Subcutaneous adipose tissue (tissue), 4 donors: ENCODE data around the gene PKN1. TPM values are rescaled to one million over a fixed set of nuclear protein-coding genes. Genes with fewer than 3 reads are reported as not detected.

ENCODE experiments used
- CTCF ChIP-seq: fragments of 450-650 bp; IDR thresholded peaks from one replicate; pipeline ENCODE4 v1.5.1; 2016; ENCODE audit warnings: low read depth, mild to moderate bottlenecking, control low read depth, antibody characterized with exemption, moderate library complexity
- total RNA-seq, 4 donors: library from RNA; depleted of rRNA; stranded (reverse); fragments of >200 nt; gene quantifications; one replicate each; pipeline ENCODE4 v1.1.0, GENCODE V29; 2016

The PKN1 gene
- total RNA-seq = 100 to 1,000 TPM in 1 of 4 donors, 10 to 100 TPM in 3; 47.8 to 136 (median 75.8) TPM

- no peak for TF ChIP-seq CTCF
Observed at GRCh38 chr19:14432791-14433553, at the start of gene PKN1. Gene PKN1 (plus strand): TSS chr19:14433306. CDS start chr19:14433522, 216 bp downstream.

GRCh38 chr19:14383661-14384555, 49.2 kb upstream of the PKN1 start:
- TF ChIP-seq CTCF = no peak

- TF ChIP-seq CTCF = no peak
Observed at GRCh38 chr19:14385492-14385891, 47.6 kb upstream of the PKN1 start.

GRCh38 chr19:14390548-14390947, 42.6 kb upstream of the PKN1 start:
- TF ChIP-seq CTCF = no peak

- TF ChIP-seq CTCF = no peak
Observed at GRCh38 chr19:14391156-14391821, 41.8 kb upstream of the PKN1 start.

- TF ChIP-seq CTCF = no peak
Observed at GRCh38 chr19:14393329-14393728, 39.8 kb upstream of the PKN1 start.

GRCh38 chr19:14394167-14394566, 38.9 kb upstream of the PKN1 start:
- no peak for TF ChIP-seq CTCF
